ENCODE data around the gene AFG3L2. TPM values are rescaled to one million over a fixed set of nuclear protein-coding genes. Genes with fewer than 3 reads are reported as not detected.

AFG3L2 gene
- total and polyA plus RNA-seq, 2 of the 13 experiments (the other 11 are each of a cell fraction or from before 2014, with no cell fraction given), result 28.6 to 86.9 TPM

- no peak for TF ChIP-seq KIAA2018 (CRISPR knock-in tag; IDR thresholded peaks at IDR 0.05; ENCODE audit: borderline replicate concordance)
- no peak for TF ChIP-seq TMF1 (CRISPR knock-in tag; IDR thresholded peaks at IDR 0.05; ENCODE audit: low read depth)
- no peak for TF ChIP-seq KLF11 (CRISPR knock-in tag; IDR thresholded peaks at IDR 0.05)
- no peak for TF ChIP-seq ZNF121 (CRISPR knock-in tag; IDR thresholded peaks at IDR 0.05)
- TF ChIP-seq ZNF740 (CRISPR knock-in tag; IDR thresholded peaks at IDR 0.05), result no peak
- TF ChIP-seq ZNF652 (CRISPR knock-in tag; IDR thresholded peaks at IDR 0.05; ENCODE audit: borderline replicate concordance, low read depth), result no peak
- TF ChIP-seq NFE2 (CRISPR knock-in tag; IDR thresholded peaks at IDR 0.05), result no peak
- TF ChIP-seq ARHGAP35 (CRISPR knock-in tag; IDR thresholded peaks at IDR 0.05; ENCODE audit: borderline replicate concordance), result no peak
- no peak for TF ChIP-seq ZNF816 (CRISPR knock-in tag; IDR thresholded peaks at IDR 0.05; ENCODE audit: borderline replicate concordance)
- TF ChIP-seq BHLHE40 (IDR thresholded peaks at IDR 0.05; ENCODE audit: low read length), result no peak
- TF ChIP-seq SAFB2 (CRISPR knock-in tag; IDR thresholded peaks at IDR 0.05; ENCODE audit: borderline replicate concordance, low read depth), result no peak
- TF ChIP-seq JDP2 (CRISPR knock-in tag; IDR thresholded peaks at IDR 0.05; ENCODE audit: borderline replicate concordance), result no peak
- TF ChIP-seq PLRG1 (conservative IDR thresholded peaks at IDR 0.05), result no peak
- no peak for TF ChIP-seq ZNF761 (CRISPR knock-in tag; conservative IDR thresholded peaks at IDR 0.05)
- no peak for TF ChIP-seq ATF3 (CRISPR knock-in tag; IDR thresholded peaks at IDR 0.05)
- TF ChIP-seq E2F1 (CRISPR knock-in tag; IDR thresholded peaks at IDR 0.05), result no peak
- TF ChIP-seq SP140L (CRISPR knock-in tag; IDR thresholded peaks at IDR 0.05; ENCODE audit: borderline replicate concordance), result no peak
- TF ChIP-seq TGIF2 (CRISPR knock-in tag; IDR thresholded peaks at IDR 0.05), result peak; percentile 64; the same call in 1 of the 2 replicates
- no peak for TF ChIP-seq ZNF282 (IDR thresholded peaks at IDR 0.05; ENCODE audit: partially characterized antibody)
- TF ChIP-seq ARNT (IDR thresholded peaks at IDR 0.05), result no peak
- no peak for TF ChIP-seq PBX2 (CRISPR knock-in tag; IDR thresholded peaks at IDR 0.05)
These were observed 49.4 kb downstream of the AFG3L2 start (continued) for GRCh38 chr18:12327510-12328178.

Measured in HepG2 (cell line).